ENCODE measurements around the gene OR1J2.

OR1J2 gene

DNA sequence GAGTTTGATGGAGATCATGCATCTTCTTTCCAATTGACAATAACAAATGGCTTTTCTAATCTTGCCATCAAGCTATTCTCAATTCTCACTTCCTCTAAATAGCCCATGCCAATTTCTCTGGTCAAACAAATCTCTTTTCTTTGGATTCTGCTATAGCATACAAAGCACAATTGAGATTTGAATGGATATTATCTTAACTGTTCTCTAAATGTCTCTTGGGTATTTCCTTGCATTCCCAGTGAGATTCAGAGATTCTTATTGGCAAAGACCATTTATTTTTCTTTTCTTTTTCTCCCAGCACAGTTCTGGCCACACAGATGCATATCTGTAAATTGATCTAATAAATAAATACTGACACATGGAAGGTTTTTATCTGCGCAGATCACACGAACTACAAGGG, 42.2 kb downstream of the OR1J2 start, which contains the start of gene OR1N2:
OR1N2 (plus strand) TSS at position 301 of the 400 bp plus-strand sequence. CDS start 100 bp downstream, outside the sequence.
- DNase-seq: no peak

All from CD4-positive, alpha-beta T cell treated with Interleukin-15 for 1 hour (primary cell).